ENCODE results near the gene MYO1H.
A peak's percentile ranks its signal among the peaks of the same experiment; 100 is the strongest.

Gene MYO1H

GRCh38 chr12:109446869-109447268, 99.2 kb downstream of the MYO1H start:
- Mint-ChIP-seq H3K27me3 (no peaks in the 10 kb centered on the region), H3K9me3 (no peaks in the 10 kb centered on the region), H3K4me1 (peaks cover 5% of the 10 kb centered on the region), H3K27ac (no peak overlapping the region), H3K4me3 (no peak overlapping the region)
- ATAC-seq (no peak), DNase-seq (no peak)

- Mint-ChIP-seq H3K9me3 (no peaks in the 10 kb centered on the region), H3K4me1 (peaks cover 5% of the 10 kb centered on the region), H3K27me3 (no peaks in the 10 kb centered on the region), H3K4me3 (no peak overlapping the region), H3K27ac (peak overlapping the region in 1 of 2 donors; percentile 65)
- ATAC-seq (no peak), DNase-seq (no peak)
These were observed 99.8 kb downstream of the MYO1H start for GRCh38 chr12:109447482-109447881.

GRCh38 chr12:109448272-109448671, 100.6 kb downstream of the MYO1H start:
- Mint-ChIP-seq H3K4me1 (peaks cover 5% of the 10 kb centered on the region), H3K4me3 (no peak overlapping the region), H3K9me3 (no peaks in the 10 kb centered on the region), H3K27ac (no peak overlapping the region), H3K27me3 (no peaks in the 10 kb centered on the region)
- DNase-seq (no peak), ATAC-seq (no peak)

- ATAC-seq = no peak
- Mint-ChIP-seq H3K27ac (no peak overlapping the region), H3K9me3 (no peaks in the 10 kb centered on the region), H3K27me3 (no peaks in the 10 kb centered on the region), H3K4me3 (no peak overlapping the region), H3K4me1 (peaks cover 5% of the 10 kb centered on the region)
- no peak for DNase-seq
These were observed 101.1 kb downstream of the MYO1H start for GRCh38 chr12:109448707-109449390.

- Mint-ChIP-seq H3K27ac (no peak overlapping the region), H3K27me3 (no peaks in the 10 kb centered on the region), H3K4me1 (peaks cover 5% of the 10 kb centered on the region), H3K4me3 (no peak overlapping the region), H3K9me3 (no peaks in the 10 kb centered on the region)
- no peak for ATAC-seq
- DNase-seq = no peak
These were observed 102.3 kb downstream of the MYO1H start for GRCh38 chr12:109449845-109450532.

- Mint-ChIP-seq H3K27ac (peak overlapping the region in 1 of 2 donors; percentile 63), H3K4me3 (no peak overlapping the region), H3K9me3 (no peaks in the 10 kb centered on the region), H3K4me1 (peaks cover 5% of the 10 kb centered on the region), H3K27me3 (no peaks in the 10 kb centered on the region)
- no peak for DNase-seq
- no peak for ATAC-seq
These were observed 103.3 kb downstream of the MYO1H start for GRCh38 chr12:109450980-109451379.

GRCh38 chr12:109451400-109451799, 103.7 kb downstream of the MYO1H start:
- DNase-seq (no peak), ATAC-seq (no peak)
- no peaks in the 10 kb centered on the region for H3K27me3 Mint-ChIP-seq
- H3K9me3 Mint-ChIP-seq = no peaks in the 10 kb centered on the region
- no peak overlapping the region for H3K27ac Mint-ChIP-seq
- peaks cover 5% of the 10 kb centered on the region for H3K4me1 Mint-ChIP-seq
- no peak overlapping the region for H3K4me3 Mint-ChIP-seq

- Mint-ChIP-seq H3K27ac (no peak overlapping the region), H3K9me3 (no peaks in the 10 kb centered on the region), H3K4me3 (no peak overlapping the region), H3K4me1 (peaks cover 5% of the 10 kb centered on the region), H3K27me3 (no peaks in the 10 kb centered on the region)
- no peak for DNase-seq
- ATAC-seq = no peak
These were observed 104.8 kb downstream of the MYO1H start for GRCh38 chr12:109452489-109452888.

- no peaks in the 10 kb centered on the region for H3K27me3 Mint-ChIP-seq
- no peaks in the 10 kb centered on the region for H3K9me3 Mint-ChIP-seq
- H3K4me1 Mint-ChIP-seq = peaks cover 7% of the 10 kb centered on the region
- H3K4me3 Mint-ChIP-seq = no peak overlapping the region
- ATAC-seq (no peak), DNase-seq (no peak)
- H3K27ac Mint-ChIP-seq = no peak overlapping the region
These were observed 108.0 kb downstream of the MYO1H start for GRCh38 chr12:109455706-109456105.

GRCh38 chr12:109458086-109458485, 110.4 kb downstream of the MYO1H start:
- H3K4me3 Mint-ChIP-seq = no peak overlapping the region
- H3K27ac Mint-ChIP-seq = no peak overlapping the region
- ATAC-seq = no peak
- H3K27me3 Mint-ChIP-seq = no peaks in the 10 kb centered on the region
- no peaks in the 10 kb centered on the region for H3K9me3 Mint-ChIP-seq
- H3K4me1 Mint-ChIP-seq = peaks cover 21% of the 10 kb centered on the region
- no peak for DNase-seq

GRCh38 chr12:109458771-109459208, 111.1 kb downstream of the MYO1H start:
- no peak for ATAC-seq

GRCh38 chr12:109459247-109459646, 111.5 kb downstream of the MYO1H start:
- H3K27me3 Mint-ChIP-seq = no peaks in the 10 kb centered on the region
- DNase-seq = no peak
- no peaks in the 10 kb centered on the region for H3K9me3 Mint-ChIP-seq
- H3K4me3 Mint-ChIP-seq = no peak overlapping the region
- ATAC-seq = no peak
- peaks cover 33% of the 10 kb centered on the region for H3K4me1 Mint-ChIP-seq
- no peak overlapping the region for H3K27ac Mint-ChIP-seq

More at GRCh38 chr12:109458771-109459208, 111.1 kb downstream of the MYO1H start:
- no peak overlapping the region for H3K4me3 Mint-ChIP-seq
- H3K27ac Mint-ChIP-seq = no peak overlapping the region
- no peak for DNase-seq
- no peaks in the 10 kb centered on the region for H3K27me3 Mint-ChIP-seq
- peaks cover 28% of the 10 kb centered on the region for H3K4me1 Mint-ChIP-seq
- H3K9me3 Mint-ChIP-seq = no peaks in the 10 kb centered on the region

GRCh38 chr12:109460538-109460937, 112.8 kb downstream of the MYO1H start:
- Mint-ChIP-seq H3K27me3 (no peaks in the 10 kb centered on the region), H3K27ac (no peak overlapping the region), H3K9me3 (no peaks in the 10 kb centered on the region), H3K4me3 (no peak overlapping the region), H3K4me1 (peaks cover 45% of the 10 kb centered on the region)
- ATAC-seq (no peak), DNase-seq (no peak)

- Mint-ChIP-seq H3K27ac (peak overlapping the region in 1 of 2 donors; percentile 38), H3K4me1 (peaks cover 52% of the 10 kb centered on the region)
- ATAC-seq = no peak
These were observed 113.5 kb downstream of the MYO1H start for GRCh38 chr12:109461049-109461845.

GRCh38 chr12:109461846-109462756, 114.4 kb downstream of the MYO1H start:
- H3K4me1 Mint-ChIP-seq = peaks cover 53% of the 10 kb centered on the region
- DNase-seq (no peak), ATAC-seq (no peak)
- H3K9me3 Mint-ChIP-seq = no peaks in the 10 kb centered on the region
- H3K4me3 Mint-ChIP-seq = no peak overlapping the region
- peak overlapping the region in 1 of 2 donors; percentile 71 for H3K27ac Mint-ChIP-seq
- H3K27me3 Mint-ChIP-seq = no peaks in the 10 kb centered on the region

More at GRCh38 chr12:109461049-109461845, 113.5 kb downstream of the MYO1H start:
- no peak overlapping the region for H3K4me3 Mint-ChIP-seq
- H3K9me3 Mint-ChIP-seq = no peaks in the 10 kb centered on the region
- no peaks in the 10 kb centered on the region for H3K27me3 Mint-ChIP-seq
- no peak for DNase-seq

Data from stimulated activated naive CD8-positive, alpha-beta T cell treated with anti-CD3 and anti-CD28 coated beads, Interleukin-15, amount 100 ng/mL, for 72 hours (primary cell).